SK-N-SH treated with all-trans-retinoic acid at 6 μM for 48 hours (cell line): ENCODE results near the gene KPNA2.

Source experiments
- ARNTL ChIP-seq: fragments of 450-650 bp; formaldehyde crosslinking; IDR thresholded peaks from 2 replicates; pipeline ENCODE4 v1.5.0; 2020; ENCODE audit warnings: low read depth, mild to moderate bottlenecking, moderate library complexity, borderline replicate concordance
- ESRRG ChIP-seq: fragments of 250-450 bp; sonication (Bioruptor Pico); IDR thresholded peaks from 2 replicates; pipeline ENCODE4 v1.6.1; 2021; ENCODE audit warnings: mild to moderate bottlenecking
- GLIS3 ChIP-seq: fragments of 250-450 bp; sonication (Bioruptor Pico); IDR thresholded peaks from 2 replicates; pipeline ENCODE4 v1.5.0; 2020; ENCODE audit warnings: mild to moderate bottlenecking, moderate library complexity
- OSR1 ChIP-seq: fragments of 250-450 bp; sonication (Bioruptor Pico); IDR thresholded peaks from 2 replicates; pipeline ENCODE4 v1.8.0; 2022; ENCODE audit warnings: moderate library complexity, mild to moderate bottlenecking, inconsistent platforms
- ZFP30 ChIP-seq: fragments of 450-650 bp; formaldehyde crosslinking; IDR thresholded peaks from 2 replicates; pipeline ENCODE4 v1.5.0; 2022; ENCODE audit warnings: mild to moderate bottlenecking, moderate library complexity
- TF ChIP-seq, protein P1 (sequence below): fragments of 250-450 bp; sonication (Bioruptor Pico); IDR thresholded peaks from 2 replicates; pipeline ENCODE4 v1.8.0; 2021; ENCODE audit warnings: low read depth, mild to moderate bottlenecking, moderate library complexity, borderline replicate concordance
- TF ChIP-seq, protein P2 (sequence below): fragments of 250-450 bp; sonication (Bioruptor Pico); IDR thresholded peaks from 2 replicates; pipeline ENCODE4 v1.8.0; 2020; ENCODE audit warnings: mild to moderate bottlenecking, moderate library complexity, borderline replicate concordance
- TF ChIP-seq, protein P3 (sequence below): fragments of 250-450 bp; sonication (Bioruptor Pico); IDR thresholded peaks from 2 replicates; pipeline ENCODE4 v1.5.1; 2021; ENCODE audit warnings: mild to moderate bottlenecking, moderate library complexity

DNA sequence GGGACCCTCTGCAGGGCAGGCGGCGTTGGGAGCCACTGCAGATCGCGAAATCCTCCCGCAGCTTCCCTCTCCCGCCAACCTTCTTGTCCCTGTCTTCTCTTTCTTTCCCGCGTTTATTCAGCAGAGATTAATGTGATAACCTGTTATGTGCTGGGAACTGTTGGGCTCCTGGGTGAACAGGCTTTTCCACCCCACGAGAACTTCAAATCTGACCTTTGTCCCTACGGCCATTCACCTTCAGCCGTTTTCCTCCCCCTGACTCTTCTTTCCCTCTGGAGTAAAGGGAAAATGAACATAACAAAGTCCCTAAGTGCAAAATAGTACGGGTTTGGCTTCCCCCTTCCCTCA, 15.2 kb upstream of the KPNA2 start:
- no peak for TF ChIP-seq ESRRG (CRISPR knock-in tag)
- TF ChIP-seq, protein P1, sequence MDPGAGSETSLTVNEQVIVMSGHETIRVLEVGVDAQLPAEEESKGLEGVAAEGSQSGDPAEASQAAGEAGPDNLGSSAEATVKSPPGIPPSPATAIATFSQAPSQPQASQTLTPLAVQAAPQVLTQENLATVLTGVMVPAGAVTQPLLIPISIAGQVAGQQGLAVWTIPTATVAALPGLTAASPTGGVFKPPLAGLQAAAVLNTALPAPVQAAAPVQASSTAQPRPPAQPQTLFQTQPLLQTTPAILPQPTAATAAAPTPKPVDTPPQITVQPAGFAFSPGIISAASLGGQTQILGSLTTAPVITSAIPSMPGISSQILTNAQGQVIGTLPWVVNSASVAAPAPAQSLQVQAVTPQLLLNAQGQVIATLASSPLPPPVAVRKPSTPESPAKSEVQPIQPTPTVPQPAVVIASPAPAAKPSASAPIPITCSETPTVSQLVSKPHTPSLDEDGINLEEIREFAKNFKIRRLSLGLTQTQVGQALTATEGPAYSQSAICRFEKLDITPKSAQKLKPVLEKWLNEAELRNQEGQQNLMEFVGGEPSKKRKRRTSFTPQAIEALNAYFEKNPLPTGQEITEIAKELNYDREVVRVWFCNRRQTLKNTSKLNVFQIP, result no peak
- TF ChIP-seq, protein P2, sequence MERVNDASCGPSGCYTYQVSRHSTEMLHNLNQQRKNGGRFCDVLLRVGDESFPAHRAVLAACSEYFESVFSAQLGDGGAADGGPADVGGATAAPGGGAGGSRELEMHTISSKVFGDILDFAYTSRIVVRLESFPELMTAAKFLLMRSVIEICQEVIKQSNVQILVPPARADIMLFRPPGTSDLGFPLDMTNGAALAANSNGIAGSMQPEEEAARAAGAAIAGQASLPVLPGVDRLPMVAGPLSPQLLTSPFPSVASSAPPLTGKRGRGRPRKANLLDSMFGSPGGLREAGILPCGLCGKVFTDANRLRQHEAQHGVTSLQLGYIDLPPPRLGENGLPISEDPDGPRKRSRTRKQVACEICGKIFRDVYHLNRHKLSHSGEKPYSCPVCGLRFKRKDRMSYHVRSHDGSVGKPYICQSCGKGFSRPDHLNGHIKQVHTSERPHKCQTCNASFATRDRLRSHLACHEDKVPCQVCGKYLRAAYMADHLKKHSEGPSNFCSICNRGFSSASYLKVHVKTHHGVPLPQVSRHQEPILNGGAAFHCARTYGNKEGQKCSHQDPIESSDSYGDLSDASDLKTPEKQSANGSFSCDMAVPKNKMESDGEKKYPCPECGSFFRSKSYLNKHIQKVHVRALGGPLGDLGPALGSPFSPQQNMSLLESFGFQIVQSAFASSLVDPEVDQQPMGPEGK (CRISPR knock-in tag), result no peak
- TF ChIP-seq ZFP30 (CRISPR knock-in tag), result no peak
- TF ChIP-seq, protein P3, sequence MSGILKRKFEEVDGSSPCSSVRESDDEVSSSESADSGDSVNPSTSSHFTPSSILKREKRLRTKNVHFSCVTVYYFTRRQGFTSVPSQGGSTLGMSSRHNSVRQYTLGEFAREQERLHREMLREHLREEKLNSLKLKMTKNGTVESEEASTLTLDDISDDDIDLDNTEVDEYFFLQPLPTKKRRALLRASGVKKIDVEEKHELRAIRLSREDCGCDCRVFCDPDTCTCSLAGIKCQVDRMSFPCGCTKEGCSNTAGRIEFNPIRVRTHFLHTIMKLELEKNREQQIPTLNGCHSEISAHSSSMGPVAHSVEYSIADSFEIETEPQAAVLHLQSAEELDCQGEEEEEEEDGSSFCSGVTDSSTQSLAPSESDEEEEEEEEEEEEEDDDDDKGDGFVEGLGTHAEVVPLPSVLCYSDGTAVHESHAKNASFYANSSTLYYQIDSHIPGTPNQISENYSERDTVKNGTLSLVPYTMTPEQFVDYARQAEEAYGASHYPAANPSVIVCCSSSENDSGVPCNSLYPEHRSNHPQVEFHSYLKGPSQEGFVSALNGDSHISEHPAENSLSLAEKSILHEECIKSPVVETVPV, result no peak
- no peak for TF ChIP-seq OSR1 (CRISPR knock-in tag)
- no peak for TF ChIP-seq ARNTL (CRISPR knock-in tag)
- TF ChIP-seq GLIS3 (CRISPR knock-in tag), result no peak
